SK-N-SH treated with all-trans-retinoic acid at 6 μM for 48 hours (cell line): ENCODE measurements around the gene CTNNA3.
A peak's percentile ranks its signal among the peaks of the same experiment; 100 is the strongest.

Experiments
- ATAC-seq: fragments of 200-7000 bp; cut with Tn5 transposase; 3 replicates; pipeline ENCODE4 v1.9.1; 2020; ENCODE audit warnings: mild to moderate bottlenecking, moderate library complexity
- ARNTL ChIP-seq: fragments of 450-650 bp; formaldehyde crosslinking; IDR thresholded peaks from 2 replicates; pipeline ENCODE4 v1.5.0; 2020; ENCODE audit warnings: low read depth, mild to moderate bottlenecking, moderate library complexity, borderline replicate concordance
- BACH2 ChIP-seq: fragments of 250-450 bp; sonication (Bioruptor Pico); IDR thresholded peaks from 2 replicates; pipeline ENCODE4 v1.9.0; 2021; ENCODE audit warnings: mild to moderate bottlenecking, borderline replicate concordance
- CSDC2 ChIP-seq: fragments of 250-450 bp; sonication (Bioruptor Pico); IDR thresholded peaks from 2 replicates; pipeline ENCODE4 v1.5.0; 2020; ENCODE audit warnings: mild to moderate bottlenecking, moderate library complexity
- CSRNP3 ChIP-seq: fragments of 250-450 bp; sonication (Bioruptor Pico); IDR thresholded peaks from 2 replicates; pipeline ENCODE4 v1.5.1; 2021; ENCODE audit warnings: mild to moderate bottlenecking, moderate library complexity
- ESRRG ChIP-seq: fragments of 250-450 bp; sonication (Bioruptor Pico); IDR thresholded peaks from 2 replicates; pipeline ENCODE4 v1.6.1; 2021; ENCODE audit warnings: mild to moderate bottlenecking
- GLIS3 ChIP-seq: fragments of 250-450 bp; sonication (Bioruptor Pico); IDR thresholded peaks from 2 replicates; pipeline ENCODE4 v1.5.0; 2020; ENCODE audit warnings: mild to moderate bottlenecking, moderate library complexity
- ISL1 ChIP-seq: fragments of 250-450 bp; sonication (Bioruptor Pico); IDR thresholded peaks from 2 replicates; pipeline ENCODE4 v2.1.2; 2022; ENCODE audit warnings: mild to moderate bottlenecking, moderate library complexity
- OSR1 ChIP-seq: fragments of 250-450 bp; sonication (Bioruptor Pico); IDR thresholded peaks from 2 replicates; pipeline ENCODE4 v1.8.0; 2022; ENCODE audit warnings: moderate library complexity, mild to moderate bottlenecking, inconsistent platforms
- POU6F1 ChIP-seq: fragments of 250-450 bp; sonication (Bioruptor Pico); IDR thresholded peaks from 2 replicates; pipeline ENCODE4 v1.8.0; 2021; ENCODE audit warnings: low read depth, mild to moderate bottlenecking, moderate library complexity, borderline replicate concordance
- PPARA ChIP-seq: fragments of 250-450 bp; sonication (Bioruptor Pico); IDR thresholded peaks from 2 replicates; pipeline ENCODE4 v1.5.0; 2020; ENCODE audit warnings: mild to moderate bottlenecking, borderline replicate concordance
- SNAI2 ChIP-seq: fragments of 250-450 bp; sonication (Bioruptor Pico); IDR thresholded peaks from 2 replicates; pipeline ENCODE4 v1.5.0; 2020; ENCODE audit warnings: mild to moderate bottlenecking, moderate library complexity
- TOX ChIP-seq: fragments of 250-450 bp; sonication (Bioruptor Pico); IDR thresholded peaks from 2 replicates; pipeline ENCODE4 v1.8.0; 2021; ENCODE audit warnings: mild to moderate bottlenecking, moderate library complexity, borderline replicate concordance
- TSHZ2 ChIP-seq: fragments of 250-450 bp; sonication (Bioruptor Pico); IDR thresholded peaks from 2 replicates; pipeline ENCODE4 v1.5.0; 2020; ENCODE audit warnings: mild to moderate bottlenecking, moderate library complexity
- ZC3H10 ChIP-seq: fragments of 250-450 bp; sonication (Bioruptor Pico); IDR thresholded peaks from 2 replicates; pipeline ENCODE4 v1.5.1; 2021; ENCODE audit warnings: mild to moderate bottlenecking, moderate library complexity
- ZFP3 ChIP-seq: fragments of 250-450 bp; sonication (Bioruptor Pico); IDR thresholded peaks from 2 replicates; pipeline ENCODE4 v1.5.0; 2020; ENCODE audit warnings: mild to moderate bottlenecking, moderate library complexity
- ZFP30 ChIP-seq: fragments of 450-650 bp; formaldehyde crosslinking; IDR thresholded peaks from 2 replicates; pipeline ENCODE4 v1.5.0; 2022; ENCODE audit warnings: mild to moderate bottlenecking, moderate library complexity
- ZNF565 ChIP-seq: fragments of 450-650 bp; formaldehyde crosslinking; conservative IDR thresholded peaks from 2 replicates; pipeline ENCODE4 v1.5.0; 2020; ENCODE audit warnings: low read depth, mild to moderate bottlenecking, moderate library complexity
- ZNF70 ChIP-seq: fragments of 450-650 bp; formaldehyde crosslinking; IDR thresholded peaks from 2 replicates; pipeline ENCODE4 v1.5.0; 2020; ENCODE audit warnings: mild to moderate bottlenecking, moderate library complexity
- ZNF8 ChIP-seq: fragments of 450-650 bp; formaldehyde crosslinking; IDR thresholded peaks from 2 replicates; pipeline ENCODE4 v1.5.0; 2020; ENCODE audit warnings: mild to moderate bottlenecking, moderate library complexity
- TF ChIP-seq, protein P1 (sequence below): fragments of 250-450 bp; sonication (Bioruptor Pico); IDR thresholded peaks from 2 replicates; pipeline ENCODE4 v1.8.0; 2020; ENCODE audit warnings: mild to moderate bottlenecking, moderate library complexity, borderline replicate concordance

The CTNNA3 gene

GRCh38 chr10:67603701-67604100 lies 92.3 kb downstream of the CTNNA3 start:
- no peak for ATAC-seq
- no peak for TF ChIP-seq TSHZ2 (CRISPR knock-in tag)
- no peak for TF ChIP-seq CSDC2 (CRISPR knock-in tag)
- no peak for TF ChIP-seq GLIS3
- TF ChIP-seq ZNF565 = no peak
- no peak for TF ChIP-seq ZFP30 (CRISPR knock-in tag)
- no peak for TF ChIP-seq BACH2 (CRISPR knock-in tag)
- TF ChIP-seq OSR1 (CRISPR knock-in tag) = no peak
- TF ChIP-seq TOX (CRISPR knock-in tag) = no peak
- no peak for TF ChIP-seq ZFP3 (CRISPR knock-in tag)
- TF ChIP-seq ZC3H10 = no peak
- TF ChIP-seq ISL1 = no peak
- no peak for TF ChIP-seq ESRRG (CRISPR knock-in tag)

DNA sequence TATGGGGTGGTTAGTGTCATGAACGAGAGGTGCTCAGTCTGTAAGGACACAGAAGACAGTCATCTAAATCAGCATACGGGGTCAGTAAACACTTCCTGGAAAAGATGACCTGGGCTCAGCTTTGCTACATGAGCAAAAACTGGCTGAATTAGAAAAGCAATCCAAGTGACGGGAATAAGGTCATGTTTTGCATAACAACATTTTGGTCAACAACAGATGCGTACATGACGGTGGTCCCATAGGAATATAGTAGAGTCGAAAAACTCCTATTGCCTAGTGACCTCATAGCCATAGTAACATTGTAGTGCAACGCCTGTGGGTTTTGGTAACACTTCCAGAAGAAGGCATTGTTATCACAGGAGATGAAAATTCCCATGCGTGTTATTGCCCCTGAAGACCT lies 92.9 kb downstream of the CTNNA3 start:
- ATAC-seq = no peak
- TF ChIP-seq PPARA (CRISPR knock-in tag) (no peak), ZNF8 (no peak), SNAI2 (no peak), OSR1 (CRISPR knock-in tag) (no peak)
- TF ChIP-seq, protein P1, sequence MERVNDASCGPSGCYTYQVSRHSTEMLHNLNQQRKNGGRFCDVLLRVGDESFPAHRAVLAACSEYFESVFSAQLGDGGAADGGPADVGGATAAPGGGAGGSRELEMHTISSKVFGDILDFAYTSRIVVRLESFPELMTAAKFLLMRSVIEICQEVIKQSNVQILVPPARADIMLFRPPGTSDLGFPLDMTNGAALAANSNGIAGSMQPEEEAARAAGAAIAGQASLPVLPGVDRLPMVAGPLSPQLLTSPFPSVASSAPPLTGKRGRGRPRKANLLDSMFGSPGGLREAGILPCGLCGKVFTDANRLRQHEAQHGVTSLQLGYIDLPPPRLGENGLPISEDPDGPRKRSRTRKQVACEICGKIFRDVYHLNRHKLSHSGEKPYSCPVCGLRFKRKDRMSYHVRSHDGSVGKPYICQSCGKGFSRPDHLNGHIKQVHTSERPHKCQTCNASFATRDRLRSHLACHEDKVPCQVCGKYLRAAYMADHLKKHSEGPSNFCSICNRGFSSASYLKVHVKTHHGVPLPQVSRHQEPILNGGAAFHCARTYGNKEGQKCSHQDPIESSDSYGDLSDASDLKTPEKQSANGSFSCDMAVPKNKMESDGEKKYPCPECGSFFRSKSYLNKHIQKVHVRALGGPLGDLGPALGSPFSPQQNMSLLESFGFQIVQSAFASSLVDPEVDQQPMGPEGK (CRISPR knock-in tag) = no peak

- TF ChIP-seq SNAI2 (no peak), BACH2 (CRISPR knock-in tag) (no peak), CSRNP3 (CRISPR knock-in tag) (no peak), OSR1 (CRISPR knock-in tag) (no peak), ARNTL (no peak), ZFP3 (CRISPR knock-in tag) (no peak), ZNF70 (no peak), PPARA (CRISPR knock-in tag) (no peak), ISL1 (no peak), CSDC2 (CRISPR knock-in tag) (no peak)
- TF ChIP-seq, protein P1 (CRISPR knock-in tag) = no peak
- peak; percentile 68 for ATAC-seq
Observed at GRCh38 chr10:67602268-67602950, 93.6 kb downstream of the CTNNA3 start.

- ATAC-seq = no peak
- no peak for TF ChIP-seq ZNF8
- TF ChIP-seq, protein P1 (CRISPR knock-in tag) = no peak
- TF ChIP-seq POU6F1 (CRISPR knock-in tag) = no peak
- no peak for TF ChIP-seq ZFP30 (CRISPR knock-in tag)
- no peak for TF ChIP-seq ZNF70
- TF ChIP-seq ARNTL = no peak
- TF ChIP-seq ZC3H10 = no peak
- no peak for TF ChIP-seq CSRNP3 (CRISPR knock-in tag)
- TF ChIP-seq GLIS3 = no peak
- TF ChIP-seq ZFP3 (CRISPR knock-in tag) = no peak
- no peak for TF ChIP-seq TOX (CRISPR knock-in tag)
Observed at GRCh38 chr10:67599597-67599996, 96.4 kb downstream of the CTNNA3 start.
